ENCODE measurements around the gene LRMDA.

GRCh38 chr10:76149182-76149581, 717.8 kb downstream of the LRMDA start:
- TF ChIP-seq, protein P1, sequence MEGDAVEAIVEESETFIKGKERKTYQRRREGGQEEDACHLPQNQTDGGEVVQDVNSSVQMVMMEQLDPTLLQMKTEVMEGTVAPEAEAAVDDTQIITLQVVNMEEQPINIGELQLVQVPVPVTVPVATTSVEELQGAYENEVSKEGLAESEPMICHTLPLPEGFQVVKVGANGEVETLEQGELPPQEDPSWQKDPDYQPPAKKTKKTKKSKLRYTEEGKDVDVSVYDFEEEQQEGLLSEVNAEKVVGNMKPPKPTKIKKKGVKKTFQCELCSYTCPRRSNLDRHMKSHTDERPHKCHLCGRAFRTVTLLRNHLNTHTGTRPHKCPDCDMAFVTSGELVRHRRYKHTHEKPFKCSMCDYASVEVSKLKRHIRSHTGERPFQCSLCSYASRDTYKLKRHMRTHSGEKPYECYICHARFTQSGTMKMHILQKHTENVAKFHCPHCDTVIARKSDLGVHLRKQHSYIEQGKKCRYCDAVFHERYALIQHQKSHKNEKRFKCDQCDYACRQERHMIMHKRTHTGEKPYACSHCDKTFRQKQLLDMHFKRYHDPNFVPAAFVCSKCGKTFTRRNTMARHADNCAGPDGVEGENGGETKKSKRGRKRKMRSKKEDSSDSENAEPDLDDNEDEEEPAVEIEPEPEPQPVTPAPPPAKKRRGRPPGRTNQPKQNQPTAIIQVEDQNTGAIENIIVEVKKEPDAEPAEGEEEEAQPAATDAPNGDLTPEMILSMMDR (conservative IDR thresholded peaks at IDR 0.05; ENCODE audit: low read depth, low read length) = no peak
- no peak for TF ChIP-seq EZH2 (IDR thresholded peaks at IDR 0.05; ENCODE audit: borderline replicate concordance, low read depth, low read length, poor library complexity, severe bottlenecking)
